WTC11 (cell line): ENCODE measurements around the gene INPP5A. TPM values are rescaled to one million over a fixed set of nuclear protein-coding genes. Genes with fewer than 3 reads are reported as not detected.
A peak's percentile ranks its signal among the peaks of the same experiment; 100 is the strongest.

Source experiments
- ATAC-seq: fragments of 200-7000 bp; cut with Tn5 transposase; 2 replicates; pipeline ENCODE4 v1.10.0; 2021; ENCODE audit warnings: mild to moderate bottlenecking, moderate library complexity
- CTCF ChIA-PET: fragments of 300-600 bp; sonication (Branson Sonifier 250); formaldehyde crosslinking; loops from one replicate; lab custom pipeline; 2021; ENCODE audit warnings: antibody characterized with exemption; lab: Charles Lee
- POLR2A ChIA-PET: fragments of 350-600 bp; sonication (Branson Sonifier 250); formaldehyde crosslinking; loops from one replicate; lab custom pipeline; 2021; ENCODE audit warnings: antibody characterized with exemption; lab: Charles Lee
- DNase-seq: peaks from one replicate; pipeline ENCODE4 v3.0.0; 2021; ENCODE audit warnings: low spot score
- H3K27ac Mint-ChIP-seq: 2 replicates; pipeline ENCODE4 v1.8.0; 2021; ENCODE audit warnings: mixed read lengths
- H3K27me3 Mint-ChIP-seq: 2 replicates; pipeline ENCODE4 v1.8.0; 2021; ENCODE audit warnings: low read depth, mild to moderate bottlenecking, moderate library complexity, mixed read lengths
- H3K36me3 Mint-ChIP-seq: 2 replicates; pipeline ENCODE4 v1.8.0; 2021; ENCODE audit warnings: mixed read lengths
- H3K4me1 Mint-ChIP-seq: 2 replicates; pipeline ENCODE4 v1.8.0; 2022; ENCODE audit warnings: mixed read lengths
- H3K4me3 Mint-ChIP-seq: 2 replicates; pipeline ENCODE4 v1.8.0; 2021; ENCODE audit warnings: mild to moderate bottlenecking, moderate library complexity, mixed read lengths
- H3K9me3 Mint-ChIP-seq: 2 replicates; pipeline ENCODE4 v1.8.0; 2021; ENCODE audit warnings: mixed read lengths
- ATF6 ChIP-seq: sonication (generic); formaldehyde crosslinking; IDR thresholded peaks from 2 replicates; pipeline ENCODE4 v1.8.1; 2023; ENCODE audit warnings: mild to moderate bottlenecking, missing genetic modification reagents
- CTCF ChIP-seq: fragments of 200-600 bp; IDR thresholded peaks from 2 replicates; pipeline ENCODE4 v1.8.0; 2022; ENCODE audit warnings: antibody characterized with exemption
- E2F5 ChIP-seq: sonication (generic); formaldehyde crosslinking; IDR thresholded peaks from 2 replicates; pipeline ENCODE4 v1.8.1; 2022; ENCODE audit warnings: mild to moderate bottlenecking, moderate library complexity, missing genetic modification reagents
- ETV6 ChIP-seq: sonication (generic); formaldehyde crosslinking; IDR thresholded peaks from 2 replicates; pipeline ENCODE4 v1.8.1; 2022; ENCODE audit warnings: mild to moderate bottlenecking, missing genetic modification reagents
- FOXK1 ChIP-seq: sonication (generic); formaldehyde crosslinking; IDR thresholded peaks from 2 replicates; pipeline ENCODE4 v1.8.0; 2022; ENCODE audit warnings: mild to moderate bottlenecking, moderate library complexity, missing genetic modification reagents
- FOXP1 ChIP-seq: sonication (generic); formaldehyde crosslinking; IDR thresholded peaks from 2 replicates; pipeline ENCODE4 v1.8.0; 2022; ENCODE audit warnings: missing genetic modification reagents, mild to moderate bottlenecking, moderate library complexity, borderline replicate concordance
- FOXP4 ChIP-seq: sonication (generic); formaldehyde crosslinking; IDR thresholded peaks from 2 replicates; pipeline ENCODE4 v1.8.0; 2022; ENCODE audit warnings: mild to moderate bottlenecking, missing genetic modification reagents
- HMGA2 ChIP-seq: fragments of 250-450 bp; sonication (Bioruptor Pico); IDR thresholded peaks from 2 replicates; pipeline ENCODE4 v1.4.0; 2021; ENCODE audit warnings: mild to moderate bottlenecking, moderate library complexity
- IRF2 ChIP-seq: sonication (generic); formaldehyde crosslinking; IDR thresholded peaks from 2 replicates; pipeline ENCODE4 v1.8.0; 2022; ENCODE audit warnings: low read depth, missing genetic modification reagents, borderline replicate concordance
- JUN ChIP-seq: sonication (generic); formaldehyde crosslinking; IDR thresholded peaks from 2 replicates; pipeline ENCODE4 v1.8.0; 2023; ENCODE audit warnings: mild to moderate bottlenecking, missing genetic modification reagents
- NFATC4 ChIP-seq: fragments of 250-450 bp; sonication (Bioruptor Pico); IDR thresholded peaks from 2 replicates; pipeline ENCODE4 v1.9.0; 2021; ENCODE audit warnings: mild to moderate bottlenecking
- NFYB ChIP-seq: sonication (generic); formaldehyde crosslinking; conservative IDR thresholded peaks from 2 replicates; pipeline ENCODE4 v1.8.0; 2022; ENCODE audit warnings: low read depth, missing genetic modification reagents
- OVOL2 ChIP-seq: fragments of 250-450 bp; sonication (Bioruptor Pico); IDR thresholded peaks from 2 replicates; pipeline ENCODE4 v1.9.0; 2021; ENCODE audit warnings: mild to moderate bottlenecking, borderline replicate concordance
- RELA ChIP-seq: sonication (generic); formaldehyde crosslinking; IDR thresholded peaks from 2 replicates; pipeline ENCODE4 v1.8.1; 2022; ENCODE audit warnings: missing genetic modification reagents, mild to moderate bottlenecking, borderline replicate concordance
- SP1 ChIP-seq: sonication (generic); formaldehyde crosslinking; conservative IDR thresholded peaks from 2 replicates; pipeline ENCODE4 v1.8.1; 2022; ENCODE audit warnings: missing genetic modification reagents
- TCF7 ChIP-seq: sonication (generic); formaldehyde crosslinking; IDR thresholded peaks from 2 replicates; pipeline ENCODE4 v1.8.0; 2022; ENCODE audit warnings: mild to moderate bottlenecking, low read depth, missing genetic modification reagents, moderate library complexity
- TP53 ChIP-seq: sonication (generic); formaldehyde crosslinking; IDR thresholded peaks from 2 replicates; pipeline ENCODE4 v1.8.1; 2023; ENCODE audit warnings: mild to moderate bottlenecking, missing genetic modification reagents
- ZBTB43 ChIP-seq: sonication (generic); formaldehyde crosslinking; IDR thresholded peaks from 2 replicates; pipeline ENCODE4 v1.8.1; 2023; ENCODE audit warnings: mild to moderate bottlenecking, missing genetic modification reagents
- ZNF121 ChIP-seq: sonication (generic); formaldehyde crosslinking; IDR thresholded peaks from 2 replicates; pipeline ENCODE4 v1.8.0; 2023; ENCODE audit warnings: missing genetic modification reagents
- ZNF138 ChIP-seq: sonication (generic); formaldehyde crosslinking; conservative IDR thresholded peaks from 2 replicates; pipeline ENCODE4 v1.8.1; 2022; ENCODE audit warnings: mild to moderate bottlenecking, moderate library complexity, missing genetic modification reagents
- ZNF219 ChIP-seq: sonication (generic); formaldehyde crosslinking; IDR thresholded peaks from 2 replicates; pipeline ENCODE4 v1.8.0; 2023; ENCODE audit warnings: missing genetic modification reagents, mild to moderate bottlenecking, borderline replicate concordance
- ZNF317 ChIP-seq: sonication (generic); formaldehyde crosslinking; IDR thresholded peaks from 2 replicates; pipeline ENCODE4 v1.8.1; 2023; ENCODE audit warnings: low read depth, mild to moderate bottlenecking, moderate library complexity, missing genetic modification reagents, borderline replicate concordance
- total RNA-seq: library from RNA; stranded (reverse); gene quantifications from 3 replicates; pipeline ENCODE4 v1.2.3, GENCODE V29; 2021

Gene INPP5A
- total RNA-seq, 1 experiment from 2014 or later = 22.1 TPM

- ATAC-seq = no peak
- CTCF ChIA-PET = interaction anchor here (1.0 to 2.9 kb wide), 4 partner anchors 43 to 159 kb away, joined by 3 to 6 read pairs (median 4); no protein-coding TSS in a partner anchor
- peaks cover 27% of the 10 kb centered on the region for H3K27me3 Mint-ChIP-seq
- no peak overlapping the region for H3K4me3 Mint-ChIP-seq
- H3K9me3 Mint-ChIP-seq = no peaks in the 10 kb centered on the region
- peak; percentile 5 for DNase-seq
- TF ChIP-seq NFATC4 (CRISPR knock-in tag) (no peak), IRF2 (no peak), ZBTB43 (CRISPR knock-in tag) (no peak), ATF6 (CRISPR knock-in tag) (no peak), HMGA2 (no peak), JUN (no peak), ZNF138 (CRISPR knock-in tag) (no peak), RELA (CRISPR knock-in tag) (no peak), FOXP1 (no peak), SP1 (CRISPR knock-in tag) (no peak), TP53 (no peak), CTCF (no peak), ETV6 (CRISPR knock-in tag) (no peak), TCF7 (CRISPR knock-in tag) (no peak), E2F5 (no peak)
- TF ChIP-seq, all 79 proteins: peak for 0
- Mint-ChIP-seq H3K4me1 (peaks cover 30% of the 10 kb centered on the region), H3K27ac (no peak overlapping the region), H3K36me3 (no peaks in the 10 kb centered on the region)
- POLR2A ChIA-PET = no interaction called here
Observed at GRCh38 chr10:132520177-132520811, 17.3 kb upstream of the INPP5A start.

GRCh38 chr10:132521041-132521465 is 16.5 kb upstream of the INPP5A start:
- H3K27me3 Mint-ChIP-seq = peaks cover 28% of the 10 kb centered on the region
- H3K27ac Mint-ChIP-seq = no peak overlapping the region
- H3K4me3 Mint-ChIP-seq = no peak overlapping the region
- H3K4me1 Mint-ChIP-seq = peaks cover 26% of the 10 kb centered on the region
- ChIA-PET POLR2A (no interaction called here), CTCF (interaction anchor here (1.0 to 1.2 kb wide), 3 partner anchors 45 to 58 kb away, joined by 3 to 4 read pairs (median 3); no protein-coding TSS in a partner anchor)
- ATAC-seq = no peak
- H3K9me3 Mint-ChIP-seq = no peaks in the 10 kb centered on the region
- peak; percentile 12 for DNase-seq
- no peaks in the 10 kb centered on the region for H3K36me3 Mint-ChIP-seq
- TF ChIP-seq ZNF121 (CRISPR knock-in tag) (no peak), OVOL2 (CRISPR knock-in tag) (no peak), ATF6 (CRISPR knock-in tag) (no peak), NFYB (CRISPR knock-in tag) (no peak), ZNF317 (CRISPR knock-in tag) (no peak), RELA (CRISPR knock-in tag) (no peak), FOXP4 (CRISPR knock-in tag) (no peak), FOXK1 (no peak), ZNF219 (no peak)
